ENCODE measurements around the gene FOXP1.

The FOXP1 gene

DNA sequence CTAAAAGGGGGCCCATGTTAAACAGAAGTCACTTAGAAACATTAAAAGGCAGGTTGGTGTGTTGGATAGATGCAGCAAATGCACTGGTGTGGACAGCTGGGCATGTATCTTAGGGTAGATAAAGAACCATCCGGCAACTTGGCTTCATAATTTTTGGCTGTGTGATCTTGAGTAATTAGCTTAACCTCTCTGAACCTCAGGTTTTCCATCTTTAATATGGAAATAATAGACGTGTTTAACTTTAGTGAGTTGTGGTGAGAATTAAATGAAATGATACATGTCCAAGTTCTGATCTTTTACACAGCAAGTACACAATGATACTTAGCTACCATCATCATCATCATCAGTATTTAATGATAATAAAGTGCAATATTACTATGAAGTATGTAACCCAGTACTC lies 330.4 kb downstream of the FOXP1 start:
- no peak overlapping the region for H3K27ac ChIP-seq
- TF ChIP-seq, protein P1, sequence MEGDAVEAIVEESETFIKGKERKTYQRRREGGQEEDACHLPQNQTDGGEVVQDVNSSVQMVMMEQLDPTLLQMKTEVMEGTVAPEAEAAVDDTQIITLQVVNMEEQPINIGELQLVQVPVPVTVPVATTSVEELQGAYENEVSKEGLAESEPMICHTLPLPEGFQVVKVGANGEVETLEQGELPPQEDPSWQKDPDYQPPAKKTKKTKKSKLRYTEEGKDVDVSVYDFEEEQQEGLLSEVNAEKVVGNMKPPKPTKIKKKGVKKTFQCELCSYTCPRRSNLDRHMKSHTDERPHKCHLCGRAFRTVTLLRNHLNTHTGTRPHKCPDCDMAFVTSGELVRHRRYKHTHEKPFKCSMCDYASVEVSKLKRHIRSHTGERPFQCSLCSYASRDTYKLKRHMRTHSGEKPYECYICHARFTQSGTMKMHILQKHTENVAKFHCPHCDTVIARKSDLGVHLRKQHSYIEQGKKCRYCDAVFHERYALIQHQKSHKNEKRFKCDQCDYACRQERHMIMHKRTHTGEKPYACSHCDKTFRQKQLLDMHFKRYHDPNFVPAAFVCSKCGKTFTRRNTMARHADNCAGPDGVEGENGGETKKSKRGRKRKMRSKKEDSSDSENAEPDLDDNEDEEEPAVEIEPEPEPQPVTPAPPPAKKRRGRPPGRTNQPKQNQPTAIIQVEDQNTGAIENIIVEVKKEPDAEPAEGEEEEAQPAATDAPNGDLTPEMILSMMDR (conservative IDR thresholded peaks at IDR 0.05), result no peak

DNA sequence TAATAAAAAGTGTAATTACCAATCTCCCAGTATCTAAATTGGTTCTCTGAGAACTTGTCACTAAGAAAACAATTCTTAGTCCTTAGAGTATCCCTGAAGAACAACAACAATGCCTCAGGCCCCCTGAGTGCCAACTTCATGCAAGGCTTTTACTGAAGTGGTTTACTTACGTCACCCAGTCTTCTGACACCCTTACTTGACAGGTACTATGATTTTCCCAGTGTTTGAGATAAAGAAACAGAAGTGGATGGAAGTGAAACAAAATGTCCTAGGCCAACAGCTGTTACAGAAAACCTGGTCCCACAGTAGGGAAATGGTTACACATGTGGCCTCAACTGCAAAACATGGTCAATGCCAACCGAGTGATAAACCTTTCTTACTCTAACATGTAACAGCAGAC lies 331.1 kb downstream of the FOXP1 start:
- TF ChIP-seq, protein P1 (conservative IDR thresholded peaks at IDR 0.05), result no peak
- no peak overlapping the region for H3K27ac ChIP-seq

DNA sequence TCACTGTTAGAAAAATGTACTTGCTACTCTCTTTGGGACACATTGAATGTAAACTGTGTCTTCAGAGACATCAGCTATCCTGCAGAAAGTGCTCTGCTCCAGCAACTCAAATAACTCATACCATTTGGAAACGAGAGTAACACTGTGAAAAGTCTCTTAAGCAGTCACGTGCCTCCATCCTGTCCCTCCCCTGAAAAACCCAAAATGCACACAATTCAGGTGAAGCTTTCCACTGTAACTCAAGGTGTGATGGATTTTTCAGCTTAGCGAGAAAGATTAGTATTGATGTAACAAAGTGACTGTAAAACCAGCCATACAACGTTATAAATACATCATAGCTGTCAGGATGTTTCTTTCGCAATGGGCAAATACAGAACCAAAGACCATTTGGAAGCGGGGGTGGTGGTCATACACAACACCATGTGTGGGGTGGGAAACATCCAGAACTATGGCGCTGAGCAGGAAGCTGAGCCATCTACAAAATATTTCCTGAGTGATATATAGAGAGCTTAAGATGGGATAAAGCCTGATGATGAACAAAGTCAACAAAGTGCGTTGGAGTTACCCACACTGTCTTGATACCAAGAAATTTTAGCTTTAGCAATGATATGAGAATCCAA lies 332.3 kb downstream of the FOXP1 start:
- H3K27ac ChIP-seq, result no peak overlapping the region
- TF ChIP-seq, protein P1 (conservative IDR thresholded peaks at IDR 0.05), result no peak

- H3K27ac ChIP-seq, result no peak overlapping the region
- TF ChIP-seq, protein P1 (conservative IDR thresholded peaks at IDR 0.05), result no peak
These were observed 333.5 kb downstream of the FOXP1 start for GRCh38 chr3:71250026-71250425.

DNA sequence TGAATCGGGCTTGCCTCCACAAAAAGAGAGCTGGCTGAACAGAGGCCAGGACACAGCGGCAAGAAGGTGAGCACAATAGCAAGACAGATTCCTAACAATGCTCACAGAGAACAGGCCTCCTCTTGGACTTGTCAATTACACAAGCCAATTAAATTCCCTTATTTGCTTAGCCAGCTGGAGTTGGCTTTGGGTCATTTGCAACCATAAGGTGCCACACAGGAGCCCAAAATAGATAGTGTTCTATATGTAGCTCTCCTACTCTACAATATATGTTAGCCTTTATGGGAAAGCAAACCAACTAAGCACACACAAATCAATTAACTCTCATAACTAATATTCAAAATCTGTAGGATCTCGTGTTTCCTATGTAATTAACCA lies 335.6 kb downstream of the FOXP1 start:
- TF ChIP-seq, protein P1 (conservative IDR thresholded peaks at IDR 0.05), result no peak
- peak overlapping the region; percentile 58; the same call in 1 of the 2 replicates for H3K27ac ChIP-seq

- peak overlapping the region; percentile 58; the same call in 1 of the 2 replicates for H3K27ac ChIP-seq
- TF ChIP-seq, protein P1 (conservative IDR thresholded peaks at IDR 0.05), result no peak
These were observed 336.1 kb downstream of the FOXP1 start for GRCh38 chr3:71247221-71247957.

GRCh38 chr3:71245971-71246880 lies 337.3 kb downstream of the FOXP1 start:
- TF ChIP-seq, protein P1 (conservative IDR thresholded peaks at IDR 0.05), result no peak
- H3K27ac ChIP-seq, result peak overlapping the region; percentile 58

Measured in VCaP (cell line).